ENCODE data around the gene CEND1. TPM values are rescaled to one million over a fixed set of nuclear protein-coding genes. Genes with fewer than 3 reads are reported as not detected.

CEND1 gene
- total and polyA plus RNA-seq, 2 of the 4 experiments (the other 2 are of a cell fraction): 0.90 to 4.0 TPM

GRCh38 chr11:837990-838307 is 48.1 kb upstream of the CEND1 start:
- H2BK5ac ChIP-seq (ENCODE audit: low read depth, low read length, poor library complexity, severe bottlenecking): no peak overlapping the region
- H3K56ac ChIP-seq (ENCODE audit: extremely low read depth, insufficient read depth, low read length): no peak overlapping the region
- no peak for TF ChIP-seq USF2 (IDR thresholded peaks at IDR 0.05; ENCODE audit: low read depth, low read length)
- dilution Hi-C loops (cut with HindIII; ENCODE audit: low sequenced_read_pairs, unreplicated experiment) (no loop called here), intact Hi-C loops (cut with micrococcal nuclease) (no loop called here), in situ Hi-C loops (cut with MboI; ENCODE audit: low sequenced_read_pairs) (no loop called here)
- no peaks in the 10 kb centered on the region for H3K9me3 ChIP-seq (ENCODE audit: control insufficient read depth, insufficient read depth, low read length)
- no peak overlapping the region for H3K4ac ChIP-seq (ENCODE audit: low read depth, low read length)
- BruUV-seq (replicated peaks): TSS peak; percentile 90
- no peak overlapping the region for H4K8ac ChIP-seq (ENCODE audit: low read depth in 2 of 2, low read length in 2 of 2)
- H2AK9ac ChIP-seq (replicated peaks; ENCODE audit: low read depth, low read length, poor library complexity): no peak overlapping the region
- POLR2A ChIA-PET (ENCODE audit: unreplicated experiment): interaction anchor here (1.8 kb wide), 1 partner anchor 19 kb away, joined by 5 read pairs; the partner anchor contains the start of gene PNPLA2
- H3K36me3 ChIP-seq (ENCODE audit: control insufficient read depth, insufficient read depth, low read length): peaks cover 52% of the 10 kb centered on the region
- DNase-seq (no peak), ATAC-seq (ENCODE audit: low read depth) (no peak)
- no peaks in the 10 kb centered on the region for H3K27me3 ChIP-seq (ENCODE audit: control insufficient read depth, insufficient read depth, low read length)
- H2BK20ac ChIP-seq (ENCODE audit: low read depth, low read length): no peak overlapping the region
- no peak overlapping the region for H3K4me2 ChIP-seq (ENCODE audit: low read depth, low read length)
- peaks cover 19 to 73% of the 10 kb centered on the region in 2 experiments; a peak in 3 of 4 replicates for H3K79me1 ChIP-seq (ENCODE audit: low read depth in 1 of 2, low read length in 2 of 2)
- no peak overlapping the region for H4K5ac ChIP-seq (ENCODE audit: low read depth, low read length)
- no peak overlapping the region for H4K91ac ChIP-seq (ENCODE audit: insufficient read depth, low read depth, low read length)
- WGBS, 2 experiments (ENCODE audit: extremely low coverage in 2 of 2, insufficient read length in 1 of 2): 82% methylated on average over 8 of the region's 8 CpGs; no CpG with 5 or more reads in 1 of the 2 experiments
- peaks cover 87% of the 10 kb centered on the region for H4K20me1 ChIP-seq (ENCODE audit: insufficient read depth, low read length)
- H3K9ac ChIP-seq (ENCODE audit: low read depth, low read length): no peak overlapping the region
- no peak overlapping the region for H3K4me3 ChIP-seq (ENCODE audit: insufficient read depth, low read depth, low read length)
- H2BK15ac ChIP-seq (ENCODE audit: low read depth, low read length): no peak overlapping the region
- no peak overlapping the region for H3K14ac ChIP-seq (replicated peaks; ENCODE audit: low read depth, low read length)
- no peak overlapping the region for H2AFZ ChIP-seq (replicated peaks; ENCODE audit: low read length, poor library complexity)
- no peak overlapping the region for H3K18ac ChIP-seq (ENCODE audit: low read depth, low read length)
- H2AK5ac ChIP-seq (ENCODE audit: low read depth, low read length): no peak overlapping the region
- no peak overlapping the region for H3K27ac ChIP-seq (ENCODE audit: insufficient read depth, low read length)
- CTCF ChIA-PET: no interaction called here
- H3K4me1 ChIP-seq (ENCODE audit: control insufficient read depth, insufficient read depth, low read length): peaks cover 24% of the 10 kb centered on the region
- no peak overlapping the region for H3K23ac ChIP-seq (ENCODE audit: low read depth, low read length)
- H3K9me1 ChIP-seq (ENCODE audit: insufficient read depth, low read length): peaks cover 24% of the 10 kb centered on the region
- no peak overlapping the region for H2BK120ac ChIP-seq (ENCODE audit: low read depth, low read length)

Measured in IMR-90 (cell line).